ENCODE measurements around the gene MX1. TPM values are rescaled to one million over a fixed set of nuclear protein-coding genes. Genes with fewer than 3 reads are reported as not detected.
A peak's percentile ranks its signal among the peaks of the same experiment; 100 is the strongest.

Gene MX1
- total and polyA plus RNA-seq, 2 experiments from 2014 or later = 2.1 to 6.5 TPM

GRCh38 chr21:41479686-41480085 is 53.6 kb downstream of the MX1 start:
- DNase-seq (ENCODE audit: low spot score) = peak; percentile 21
- Mint-ChIP-seq H3K4me3 (no peak overlapping the region), H3K4me1 (peaks cover 47% of the 10 kb centered on the region), H3K27ac (peak overlapping the region; percentile 81), H3K36me3 (ENCODE audit: low read depth) (peaks cover 7% of the 10 kb centered on the region), H3K27me3 (ENCODE audit: insufficient read depth, low read depth, poor library complexity) (no peaks in the 10 kb centered on the region), H3K9me3 (no peaks in the 10 kb centered on the region)
- H3K4me1 ChIP-seq (ENCODE audit: insufficient read depth) = peaks cover 27% of the 10 kb centered on the region
- no peaks in the 10 kb centered on the region for H4K20me1 ChIP-seq (replicated peaks; ENCODE audit: insufficient read depth)
- no peak overlapping the region for H2AFZ ChIP-seq
- no peak overlapping the region for H3K4me3 ChIP-seq
- H3F3A ChIP-seq (replicated peaks; ENCODE audit: low read depth) = 0 out of 2 replicates have a peak, but pooled peaks cover 5% of the 10 kb centered on the region
- no peaks in the 10 kb centered on the region for H3K9me2 ChIP-seq (ENCODE audit: insufficient read depth)
- H3K27me3 ChIP-seq (ENCODE audit: insufficient read depth) = no peaks in the 10 kb centered on the region
- TF ChIP-seq, protein P1, sequence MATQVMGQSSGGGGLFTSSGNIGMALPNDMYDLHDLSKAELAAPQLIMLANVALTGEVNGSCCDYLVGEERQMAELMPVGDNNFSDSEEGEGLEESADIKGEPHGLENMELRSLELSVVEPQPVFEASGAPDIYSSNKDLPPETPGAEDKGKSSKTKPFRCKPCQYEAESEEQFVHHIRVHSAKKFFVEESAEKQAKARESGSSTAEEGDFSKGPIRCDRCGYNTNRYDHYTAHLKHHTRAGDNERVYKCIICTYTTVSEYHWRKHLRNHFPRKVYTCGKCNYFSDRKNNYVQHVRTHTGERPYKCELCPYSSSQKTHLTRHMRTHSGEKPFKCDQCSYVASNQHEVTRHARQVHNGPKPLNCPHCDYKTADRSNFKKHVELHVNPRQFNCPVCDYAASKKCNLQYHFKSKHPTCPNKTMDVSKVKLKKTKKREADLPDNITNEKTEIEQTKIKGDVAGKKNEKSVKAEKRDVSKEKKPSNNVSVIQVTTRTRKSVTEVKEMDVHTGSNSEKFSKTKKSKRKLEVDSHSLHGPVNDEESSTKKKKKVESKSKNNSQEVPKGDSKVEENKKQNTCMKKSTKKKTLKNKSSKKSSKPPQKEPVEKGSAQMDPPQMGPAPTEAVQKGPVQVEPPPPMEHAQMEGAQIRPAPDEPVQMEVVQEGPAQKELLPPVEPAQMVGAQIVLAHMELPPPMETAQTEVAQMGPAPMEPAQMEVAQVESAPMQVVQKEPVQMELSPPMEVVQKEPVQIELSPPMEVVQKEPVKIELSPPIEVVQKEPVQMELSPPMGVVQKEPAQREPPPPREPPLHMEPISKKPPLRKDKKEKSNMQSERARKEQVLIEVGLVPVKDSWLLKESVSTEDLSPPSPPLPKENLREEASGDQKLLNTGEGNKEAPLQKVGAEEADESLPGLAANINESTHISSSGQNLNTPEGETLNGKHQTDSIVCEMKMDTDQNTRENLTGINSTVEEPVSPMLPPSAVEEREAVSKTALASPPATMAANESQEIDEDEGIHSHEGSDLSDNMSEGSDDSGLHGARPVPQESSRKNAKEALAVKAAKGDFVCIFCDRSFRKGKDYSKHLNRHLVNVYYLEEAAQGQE (IDR thresholded peaks at IDR 0.05; ENCODE audit: unreplicated experiment) = no peak
- TF ChIP-seq ZNF462 (CRISPR knock-in tag; IDR thresholded peaks at IDR 0.05) = no peak
- no peak for TF ChIP-seq CREB1 (CRISPR knock-in tag; IDR thresholded peaks at IDR 0.05; ENCODE audit: low read depth)
- TF ChIP-seq EZH2 (IDR thresholded peaks at IDR 0.05; ENCODE audit: low read depth, unreplicated experiment) = no peak
- TF ChIP-seq, protein P2, sequence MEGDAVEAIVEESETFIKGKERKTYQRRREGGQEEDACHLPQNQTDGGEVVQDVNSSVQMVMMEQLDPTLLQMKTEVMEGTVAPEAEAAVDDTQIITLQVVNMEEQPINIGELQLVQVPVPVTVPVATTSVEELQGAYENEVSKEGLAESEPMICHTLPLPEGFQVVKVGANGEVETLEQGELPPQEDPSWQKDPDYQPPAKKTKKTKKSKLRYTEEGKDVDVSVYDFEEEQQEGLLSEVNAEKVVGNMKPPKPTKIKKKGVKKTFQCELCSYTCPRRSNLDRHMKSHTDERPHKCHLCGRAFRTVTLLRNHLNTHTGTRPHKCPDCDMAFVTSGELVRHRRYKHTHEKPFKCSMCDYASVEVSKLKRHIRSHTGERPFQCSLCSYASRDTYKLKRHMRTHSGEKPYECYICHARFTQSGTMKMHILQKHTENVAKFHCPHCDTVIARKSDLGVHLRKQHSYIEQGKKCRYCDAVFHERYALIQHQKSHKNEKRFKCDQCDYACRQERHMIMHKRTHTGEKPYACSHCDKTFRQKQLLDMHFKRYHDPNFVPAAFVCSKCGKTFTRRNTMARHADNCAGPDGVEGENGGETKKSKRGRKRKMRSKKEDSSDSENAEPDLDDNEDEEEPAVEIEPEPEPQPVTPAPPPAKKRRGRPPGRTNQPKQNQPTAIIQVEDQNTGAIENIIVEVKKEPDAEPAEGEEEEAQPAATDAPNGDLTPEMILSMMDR (conservative IDR thresholded peaks at IDR 0.05; ENCODE audit: low read depth in 2 of 2) = no peak
- TF ChIP-seq POLR2AphosphoS5 (IDR thresholded peaks at IDR 0.05; ENCODE audit: low read depth) = no peak
- no peak for TF ChIP-seq STAT1 (IDR thresholded peaks at IDR 0.05; ENCODE audit: unreplicated experiment)
- no peak for TF ChIP-seq EZH2phosphoT487 (IDR thresholded peaks at IDR 0.05; ENCODE audit: unreplicated experiment)
- no peak for TF ChIP-seq ZNF114 (CRISPR knock-in tag; IDR thresholded peaks at IDR 0.05)
- no peak for TF ChIP-seq ZNF331 (CRISPR knock-in tag; IDR thresholded peaks at IDR 0.05; ENCODE audit: low read depth)
- ATAC-seq = no peak
- H3K36me3 ChIP-seq (ENCODE audit: insufficient read depth) = no peaks in the 10 kb centered on the region
- H3K79me2 ChIP-seq (replicated peaks; ENCODE audit: insufficient read depth) = no peaks in the 10 kb centered on the region
- H3K27ac ChIP-seq (ENCODE audit: low read depth) = no peak overlapping the region
- no peak overlapping the region for H3K4me2 ChIP-seq
